Upper lobe of left lung (tissue), 6 donors: ENCODE measurements around the gene SH3RF1. TPM values are rescaled to one million over a fixed set of nuclear protein-coding genes. Genes with fewer than 3 reads are reported as not detected.

Source experiments
- ATAC-seq, 2 donors: fragments of 200-7000 bp; cut with Tn5 transposase; one replicate each; pipeline ENCODE4 v1.9.1; 2022; ENCODE audit warnings: mild to moderate bottlenecking in 2 of 2, moderate library complexity in 2 of 2; ENCODE audit not compliant: low FRiP score in 2 of 2
- DNase-seq, 2 donors: peaks; one replicate each; pipeline ENCODE4 v3.0.0-alpha.2; 2019 to 2020
- H3K27ac ChIP-seq, 4 donors: fragments of 200-600 bp; sonication (generic); one replicate each; pipeline ENCODE4 v1.5.1; 2016 to 2019
- H3K27me3 ChIP-seq, 4 donors: fragments of 200-600 bp; sonication (generic); one replicate each; pipeline ENCODE4 v1.5.1; 2017 to 2019
- H3K36me3 ChIP-seq, 4 donors: fragments of 200-600 bp; sonication (generic); one replicate each; pipeline ENCODE4 v1.5.1; 2016 to 2019
- H3K4me1 ChIP-seq, 4 donors: fragments of 200-600 bp; sonication (generic); one replicate each; pipeline ENCODE4 v1.5.1; 2018 to 2019
- H3K4me3 ChIP-seq, 4 donors: fragments of 200-600 bp; sonication (generic); one replicate each; pipeline ENCODE4 v1.5.1; 2017 to 2019; ENCODE audit warnings: mild to moderate bottlenecking in 2 of 4, moderate library complexity in 1 of 4
- H3K9me3 ChIP-seq, 4 donors: fragments of 200-600 bp; sonication (generic); one replicate each; pipeline ENCODE4 v1.5.1; 2018 to 2019
- CTCF ChIP-seq, 6 experiments: fragments of 450-650 bp in 4 of 6; fragments of 200-600 bp in 2 of 6; sonication (generic) in 2 of 6; IDR thresholded peaks; one replicate each; pipeline ENCODE4 v1.5.1; 2016 to 2019; ENCODE audit warnings: antibody characterized with exemption in 6 of 6
- EP300 ChIP-seq, 4 donors: sonication (generic); formaldehyde crosslinking; IDR thresholded peaks; one replicate each; pipeline ENCODE4 v1.5.1; 2017; ENCODE audit warnings: antibody characterized with exemption in 4 of 4, control low read depth in 2 of 4
- POLR2A ChIP-seq, 4 donors: fragments of 450-650 bp; IDR thresholded peaks; one replicate each; pipeline ENCODE4 v1.5.1; 2016 to 2017; ENCODE audit warnings: antibody characterized with exemption in 4 of 4, mild to moderate bottlenecking in 2 of 4
- POLR2AphosphoS5 ChIP-seq, 2 donors: sonication (generic); formaldehyde crosslinking; IDR thresholded peaks; one replicate each; pipeline ENCODE4 v1.5.1; 2017; ENCODE audit warnings: antibody characterized with exemption in 2 of 2
- WGBS, 2 donors: methylation state at CpG; one replicate each; pipeline ENCODE4 v1.1.5; 2017 to 2018; 5-methylcytosine and 5-hydroxymethylcytosine counted together
- total RNA-seq, 6 donors: library from RNA; depleted of rRNA in 4 of 6; stranded (reverse); fragments of >200 nt in 4 of 6; gene quantifications; one replicate each; pipeline versions ENCODE4 v1.1.0 to v1.2.1, GENCODE V29; 2016 to 2021
- donor health status: DM: no; HTN: no; CAD: no; lungs with moderate emphysema.
- donor health status: DM: no; HTN: yes; CAD: no; lungs with severe emphysema.

Gene SH3RF1
- total RNA-seq, 6 donors from 2014 or later, result 27.1 to 38.7 (median 34.3) TPM

- 91 to 93% methylated on average over 3 of the region's 3 CpGs for WGBS, 2 donors
- TF ChIP-seq CTCF (IDR thresholded peaks at IDR 0.05) (no peak), EP300 (IDR thresholded peaks at IDR 0.05) (no peak), POLR2A (IDR thresholded peaks at IDR 0.05) (no peak), POLR2AphosphoS5 (IDR thresholded peaks at IDR 0.05) (no peak)
- H3K27me3 ChIP-seq, result no peaks in the 10 kb centered on the region
- no peaks in the 10 kb centered on the region for H3K36me3 ChIP-seq
- DNase-seq (no peak), ATAC-seq (no peak)
- no peak overlapping the region for H3K27ac ChIP-seq
- no peaks in the 10 kb centered on the region for H3K9me3 ChIP-seq
- peaks cover under 1 to 9% (median 5%) of the 10 kb centered on the region in 4 donors for H3K4me1 ChIP-seq
- no peak overlapping the region for H3K4me3 ChIP-seq
Observed at GRCh38 chr4:169174247-169174646, 96.5 kb downstream of the SH3RF1 start.

- Histone ChIP-seq H3K27ac (no peak overlapping the region), H3K36me3 (no peaks in the 10 kb centered on the region), H3K4me3 (no peak overlapping the region), H3K27me3 (no peaks in the 10 kb centered on the region), H3K9me3 (no peaks in the 10 kb centered on the region), H3K4me1 (peaks cover 3 to 21% (median 8%) of the 10 kb centered on the region in 4 donors)
- no peak for ATAC-seq
- no peak for TF ChIP-seq POLR2A (IDR thresholded peaks at IDR 0.05)
- no peak for TF ChIP-seq CTCF (IDR thresholded peaks at IDR 0.05)
- no peak for TF ChIP-seq EP300 (IDR thresholded peaks at IDR 0.05)
- TF ChIP-seq POLR2AphosphoS5 (IDR thresholded peaks at IDR 0.05), result no peak
- 59 to 82% methylated on average over 2 of the region's 2 CpGs for WGBS, 2 donors
- no peak for DNase-seq
Observed at GRCh38 chr4:169167957-169168858, 102.5 kb downstream of the SH3RF1 start.

- ATAC-seq (no peak), DNase-seq (no peak)
- 76 to 83% methylated on average over 1 of the region's 1 CpG for WGBS, 2 donors
- Histone ChIP-seq H3K9me3 (no peaks in the 10 kb centered on the region), H3K27ac (no peak overlapping the region), H3K27me3 (no peaks in the 10 kb centered on the region), H3K4me3 (no peak overlapping the region), H3K36me3 (no peaks in the 10 kb centered on the region), H3K4me1 (peaks cover 0 to 20% (median 7%) of the 10 kb centered on the region in 4 donors)
- no peak for TF ChIP-seq EP300 (IDR thresholded peaks at IDR 0.05)
Observed at GRCh38 chr4:169164669-169165415, 105.9 kb downstream of the SH3RF1 start.

GRCh38 chr4:169163947-169164668 is 106.6 kb downstream of the SH3RF1 start:
- DNase-seq, result no peak
- H3K4me3 ChIP-seq, result no peak overlapping the region
- TF ChIP-seq POLR2AphosphoS5 (IDR thresholded peaks at IDR 0.05) (no peak), EP300 (IDR thresholded peaks at IDR 0.05) (no peak), CTCF (IDR thresholded peaks at IDR 0.05) (no peak), POLR2A (IDR thresholded peaks at IDR 0.05) (no peak)
- no peaks in the 10 kb centered on the region for H3K9me3 ChIP-seq
- no peaks in the 10 kb centered on the region for H3K36me3 ChIP-seq
- H3K4me1 ChIP-seq, result peaks cover 0 to 20% (median 7%) of the 10 kb centered on the region in 4 donors
- no peak overlapping the region for H3K27ac ChIP-seq
- no peak for ATAC-seq
- no peaks in the 10 kb centered on the region for H3K27me3 ChIP-seq

- 86 to 91% methylated on average over 4 of the region's 4 CpGs for WGBS, 2 donors
- no peaks in the 10 kb centered on the region for H3K9me3 ChIP-seq
- H3K27ac ChIP-seq, result no peak overlapping the region
- no peaks in the 10 kb centered on the region for H3K36me3 ChIP-seq
- ATAC-seq (no peak), DNase-seq (no peak)
- no peaks in the 10 kb centered on the region for H3K27me3 ChIP-seq
- no peak for TF ChIP-seq CTCF (IDR thresholded peaks at IDR 0.05)
- no peak for TF ChIP-seq POLR2A (IDR thresholded peaks at IDR 0.05)
- no peak for TF ChIP-seq POLR2AphosphoS5 (IDR thresholded peaks at IDR 0.05)
- TF ChIP-seq EP300 (IDR thresholded peaks at IDR 0.05), result no peak
- H3K4me3 ChIP-seq, result no peak overlapping the region
- peaks cover 0 to 19% (median 6%) of the 10 kb centered on the region in 4 donors for H3K4me1 ChIP-seq
Observed at GRCh38 chr4:169163495-169163894, 107.3 kb downstream of the SH3RF1 start.
